Kasumi-1 (cell line): ENCODE measurements around the gene TBC1D3L.
"Not testable (repeated sequence)": the region's sequence is repeated elsewhere in the genome, so short reads cannot be mapped to it uniquely, and the experiment has no call there.

Experiments
- DNase-seq, 2 experiments: peaks; one replicate each; lab custom pipeline; 2025; lab: John Stamatoyannopoulos, UW

The TBC1D3L gene

DNA sequence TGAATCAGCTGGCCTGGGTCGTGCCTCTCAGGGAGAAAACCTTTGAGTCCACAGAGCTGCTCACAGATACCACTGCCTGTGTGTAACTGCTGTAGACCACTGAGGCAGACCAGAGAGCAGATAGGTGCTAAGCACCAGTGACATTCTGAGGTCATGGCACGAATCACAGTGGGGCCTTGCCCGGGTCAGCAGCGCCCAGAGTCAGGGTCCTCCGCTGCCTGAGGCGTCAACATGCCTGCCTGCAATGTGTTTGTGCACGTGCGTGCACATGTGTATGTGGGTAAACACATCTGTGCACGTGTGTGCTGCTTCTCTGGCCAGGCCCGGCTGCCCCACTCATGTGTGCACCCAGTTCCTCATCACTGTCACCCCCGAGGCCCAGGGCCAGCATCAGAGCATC lies at the start of gene TBC1D3L:
TBC1D3L (minus strand) TSS at position 101 of the 400 bp plus-strand sequence. CDS start 1,540 bp downstream, outside the sequence.
- DNase-seq, result not testable (repeated sequence)

- not testable (repeated sequence) for DNase-seq
Measured at GRCh38 chr17:38003676-38004075, 14.8 kb upstream of the TBC1D3L start, which contains the start of gene TBC1D3D. Gene TBC1D3D (plus strand): TSS chr17:38003976. CDS start chr17:38005561, 1,585 bp downstream.
